ENCODE measurements around the gene TKT. TPM values are rescaled to one million over a fixed set of nuclear protein-coding genes. Genes with fewer than 3 reads are reported as not detected.
A peak's percentile ranks its signal among the peaks of the same experiment; 100 is the strongest.

The TKT gene
- polyA plus RNA-seq, 1 donor from 2014 or later = 102 TPM

GRCh38 chr3:53182764-53183355, 73.0 kb downstream of the TKT start:
- no peaks in the 10 kb centered on the region for H3K9me3 Mint-ChIP-seq
- peaks cover 29 to 33% (median 30%) of the 10 kb centered on the region in 3 donors for H3K4me1 Mint-ChIP-seq
- H3K27ac Mint-ChIP-seq = peak overlapping the region in 1 of 3 donors; percentile 71
- H3K27me3 Mint-ChIP-seq = no peaks in the 10 kb centered on the region
- H3K4me3 Mint-ChIP-seq = no peak overlapping the region
- no peaks in the 10 kb centered on the region for H3K36me3 Mint-ChIP-seq

DNA sequence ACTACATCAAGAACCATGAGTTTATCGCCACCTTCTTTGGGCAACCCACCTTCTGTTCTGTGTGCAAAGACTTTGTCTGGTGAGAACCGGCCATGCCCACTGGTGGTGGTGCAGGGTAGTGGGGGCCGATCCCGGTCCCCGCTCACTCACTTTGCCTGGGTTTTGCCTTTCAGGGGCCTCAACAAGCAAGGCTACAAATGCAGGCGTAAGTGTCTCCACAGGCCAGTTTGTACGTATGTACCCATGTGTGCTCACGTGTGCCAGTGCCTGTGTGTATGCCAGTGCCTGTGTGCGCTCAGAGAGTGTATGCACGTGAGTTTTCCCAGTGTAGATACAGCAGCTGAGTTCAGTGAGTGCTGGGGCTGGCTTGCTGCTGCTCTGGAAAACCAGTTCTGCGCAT, 74.3 kb downstream of the TKT start:
- Mint-ChIP-seq H3K4me3 (peak overlapping the region in 2 of 4 donors; percentile 69 to 88), H3K27ac (peak overlapping the region; percentile 59 to 93 (median 79)), H3K27me3 (no peaks in the 10 kb centered on the region), H3K9me3 (no peaks in the 10 kb centered on the region), H3K4me1 (peaks cover 35 to 44% (median 37%) of the 10 kb centered on the region in 3 donors), H3K36me3 (no peaks in the 10 kb centered on the region)

- Mint-ChIP-seq H3K27ac (peak overlapping the region; percentile 59 to 93 (median 79)), H3K4me1 (peaks cover 35 to 49% (median 42%) of the 10 kb centered on the region in 3 donors), H3K36me3 (no peaks in the 10 kb centered on the region), H3K9me3 (no peaks in the 10 kb centered on the region), H3K4me3 (peak overlapping the region; percentile 60 to 88 (median 78)), H3K27me3 (no peaks in the 10 kb centered on the region)
Observed at GRCh38 chr3:53181024-53181371, 74.8 kb downstream of the TKT start.

DNA sequence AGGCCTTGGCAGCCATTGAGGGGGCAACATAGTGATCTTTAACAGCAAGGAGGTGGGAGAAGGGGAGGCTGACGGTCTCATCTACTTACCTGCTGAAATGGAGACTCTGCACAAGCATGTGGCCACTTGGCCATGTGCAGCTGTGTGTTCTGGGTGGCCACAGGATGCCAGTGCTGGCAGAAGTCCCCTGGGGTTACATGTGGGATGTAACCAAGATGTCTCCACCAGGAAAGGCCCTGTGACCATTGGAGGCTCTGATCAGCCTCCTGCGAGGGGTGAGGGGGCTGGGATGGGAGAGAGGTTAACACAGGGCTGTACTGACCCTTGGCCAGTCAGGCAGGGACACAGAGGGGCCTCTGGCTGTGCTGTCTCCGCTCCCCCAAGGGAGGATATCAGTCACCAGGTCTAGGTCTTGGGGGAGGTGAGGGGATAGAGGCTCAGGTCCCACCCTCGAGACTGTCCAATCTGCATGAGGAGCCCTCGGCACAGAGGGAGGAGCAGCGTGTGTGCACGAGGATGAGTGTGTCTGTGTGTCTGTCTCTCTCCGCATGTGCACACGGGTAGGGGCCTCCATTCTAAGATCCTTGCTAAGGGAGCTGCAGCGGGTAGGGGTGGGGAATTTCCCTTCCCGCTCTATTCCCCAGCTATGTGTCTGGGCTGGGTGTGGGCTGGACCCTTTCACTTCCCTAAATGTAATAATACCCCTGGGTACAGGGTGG, 75.4 kb downstream of the TKT start:
- Mint-ChIP-seq H3K36me3 (no peaks in the 10 kb centered on the region), H3K9me3 (no peaks in the 10 kb centered on the region), H3K4me3 (peak overlapping the region; percentile 60 to 88 (median 78)), H3K27ac (peak overlapping the region; percentile 79 to 93 (median 86)), H3K27me3 (no peaks in the 10 kb centered on the region), H3K4me1 (peaks cover 40 to 54% (median 47%) of the 10 kb centered on the region in 3 donors)

DNA sequence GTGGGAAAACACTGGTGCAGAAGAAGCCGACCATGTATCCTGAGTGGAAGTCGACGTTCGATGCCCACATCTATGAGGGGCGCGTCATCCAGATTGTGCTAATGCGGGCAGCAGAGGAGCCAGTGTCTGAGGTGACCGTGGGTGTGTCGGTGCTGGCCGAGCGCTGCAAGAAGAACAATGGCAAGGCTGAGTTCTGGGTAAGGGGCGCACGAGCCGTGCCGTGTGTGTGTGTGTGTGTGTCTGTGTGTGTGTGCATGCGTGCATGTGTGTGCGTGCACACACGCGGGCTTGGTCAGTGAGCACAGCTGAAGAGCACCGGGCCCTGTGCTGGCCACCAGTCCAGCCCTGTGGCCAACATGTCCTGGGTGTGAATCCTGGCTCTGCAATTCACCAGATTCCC, 76.2 kb downstream of the TKT start:
- H3K27ac Mint-ChIP-seq = peak overlapping the region in 2 of 3 donors; percentile 23 to 79
- no peaks in the 10 kb centered on the region for H3K9me3 Mint-ChIP-seq
- H3K4me1 Mint-ChIP-seq = peaks cover 41 to 58% (median 53%) of the 10 kb centered on the region in 3 donors
- no peaks in the 10 kb centered on the region for H3K27me3 Mint-ChIP-seq
- H3K4me3 Mint-ChIP-seq = peak overlapping the region; percentile 21 to 88 (median 72)
- H3K36me3 Mint-ChIP-seq = no peaks in the 10 kb centered on the region

DNA sequence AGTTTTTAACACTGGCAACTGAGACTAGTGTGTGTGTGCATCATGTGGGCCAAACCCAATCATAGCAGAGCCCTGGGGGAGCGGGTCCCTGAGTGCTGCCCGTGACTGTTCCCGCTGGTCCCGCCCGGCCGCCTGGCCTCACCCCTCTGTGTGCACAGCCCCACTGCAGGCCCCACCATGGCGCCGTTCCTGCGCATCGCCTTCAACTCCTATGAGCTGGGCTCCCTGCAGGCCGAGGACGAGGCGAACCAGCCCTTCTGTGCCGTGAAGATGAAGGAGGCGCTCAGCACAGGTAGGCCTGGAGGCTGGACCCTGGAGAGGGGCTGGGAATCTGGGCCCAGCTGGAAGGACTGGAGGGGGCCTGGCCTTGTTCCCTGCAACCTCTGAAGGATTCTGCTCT, 77.6 kb downstream of the TKT start:
- H3K36me3 Mint-ChIP-seq = peaks cover 5% of the 10 kb centered on the region
- no peaks in the 10 kb centered on the region for H3K27me3 Mint-ChIP-seq
- H3K9me3 Mint-ChIP-seq = no peaks in the 10 kb centered on the region
- peak overlapping the region in 2 of 4 donors; percentile 39 to 41 for H3K4me3 Mint-ChIP-seq
- H3K4me1 Mint-ChIP-seq = peaks cover 51 to 69% (median 64%) of the 10 kb centered on the region in 3 donors
- no peak overlapping the region for H3K27ac Mint-ChIP-seq

DNA sequence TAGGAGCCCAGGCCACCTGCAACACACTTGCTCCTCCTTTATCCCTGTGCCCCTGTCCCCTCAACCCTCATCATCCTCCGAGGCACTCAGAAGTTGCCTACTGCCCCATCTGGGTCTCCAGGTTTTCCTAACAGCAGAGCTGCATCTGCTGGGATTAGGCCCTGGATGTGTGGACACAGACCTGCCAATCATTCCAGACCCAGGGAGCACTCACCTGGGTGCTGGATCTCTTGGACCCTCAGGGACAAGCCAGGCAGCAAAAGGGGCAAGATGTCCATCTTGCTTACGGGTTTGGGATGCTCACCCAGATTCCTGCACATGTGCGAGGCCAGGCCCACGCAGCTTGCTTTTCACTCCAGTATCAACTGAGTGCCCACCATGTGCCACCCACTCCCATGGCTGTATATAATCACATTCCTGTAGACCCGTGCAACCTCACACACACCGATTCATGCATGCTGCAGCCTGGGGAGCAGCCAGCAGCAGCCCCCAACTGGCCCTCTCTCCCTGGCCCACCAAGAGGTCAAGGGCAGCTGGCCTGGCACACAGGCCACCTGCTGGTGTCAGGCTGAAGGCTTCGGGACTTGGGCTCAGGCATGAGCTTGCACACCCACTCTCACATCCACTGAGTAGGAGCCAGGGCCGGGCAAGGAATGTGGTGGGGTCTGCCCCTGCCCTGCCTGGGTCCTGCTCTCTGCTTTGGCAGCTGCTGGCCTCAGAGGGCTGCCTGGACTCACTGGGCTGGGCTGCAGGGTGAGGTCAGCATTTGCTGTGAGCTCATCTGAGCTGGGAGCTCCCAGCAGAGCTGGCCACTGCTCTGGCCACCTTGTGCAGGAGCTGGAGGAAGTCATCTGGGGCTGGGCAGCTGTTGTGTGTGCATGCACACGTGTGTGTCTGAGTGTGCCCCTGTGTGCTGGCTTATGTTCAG, 79.9 kb downstream of the TKT start:
- H3K36me3 Mint-ChIP-seq = peaks cover 6% of the 10 kb centered on the region
- H3K9me3 Mint-ChIP-seq = no peaks in the 10 kb centered on the region
- H3K4me1 Mint-ChIP-seq = peaks cover 46 to 82% (median 77%) of the 10 kb centered on the region in 3 donors
- peak overlapping the region in 3 of 4 donors; percentile 33 to 69 (median 38) for H3K4me3 Mint-ChIP-seq
- peak overlapping the region; percentile 59 to 74 (median 65) for H3K27ac Mint-ChIP-seq
- H3K27me3 Mint-ChIP-seq = no peaks in the 10 kb centered on the region

Other genes with a start within 250 kb of the TKT start
- 17.8 TPM for gene SFMBT1, start 209.9 kb downstream of the TKT start, polyA plus RNA-seq
- 17.4 TPM for gene RFT1, start 125.6 kb downstream of the TKT start, polyA plus RNA-seq
- 69.2 TPM for gene PRKCD, start 94.8 kb downstream of the TKT start, polyA plus RNA-seq
- gene DCP1A, start 91.5 kb upstream of the TKT start, polyA plus RNA-seq = 65.0 TPM
- gene CACNA1D, start 238.6 kb upstream of the TKT start, polyA plus RNA-seq = not detected

Measured in IgD-negative memory B cell (primary cell).